Measurements from ENCODE around the gene MEG3.

Gene MEG3

DNA sequence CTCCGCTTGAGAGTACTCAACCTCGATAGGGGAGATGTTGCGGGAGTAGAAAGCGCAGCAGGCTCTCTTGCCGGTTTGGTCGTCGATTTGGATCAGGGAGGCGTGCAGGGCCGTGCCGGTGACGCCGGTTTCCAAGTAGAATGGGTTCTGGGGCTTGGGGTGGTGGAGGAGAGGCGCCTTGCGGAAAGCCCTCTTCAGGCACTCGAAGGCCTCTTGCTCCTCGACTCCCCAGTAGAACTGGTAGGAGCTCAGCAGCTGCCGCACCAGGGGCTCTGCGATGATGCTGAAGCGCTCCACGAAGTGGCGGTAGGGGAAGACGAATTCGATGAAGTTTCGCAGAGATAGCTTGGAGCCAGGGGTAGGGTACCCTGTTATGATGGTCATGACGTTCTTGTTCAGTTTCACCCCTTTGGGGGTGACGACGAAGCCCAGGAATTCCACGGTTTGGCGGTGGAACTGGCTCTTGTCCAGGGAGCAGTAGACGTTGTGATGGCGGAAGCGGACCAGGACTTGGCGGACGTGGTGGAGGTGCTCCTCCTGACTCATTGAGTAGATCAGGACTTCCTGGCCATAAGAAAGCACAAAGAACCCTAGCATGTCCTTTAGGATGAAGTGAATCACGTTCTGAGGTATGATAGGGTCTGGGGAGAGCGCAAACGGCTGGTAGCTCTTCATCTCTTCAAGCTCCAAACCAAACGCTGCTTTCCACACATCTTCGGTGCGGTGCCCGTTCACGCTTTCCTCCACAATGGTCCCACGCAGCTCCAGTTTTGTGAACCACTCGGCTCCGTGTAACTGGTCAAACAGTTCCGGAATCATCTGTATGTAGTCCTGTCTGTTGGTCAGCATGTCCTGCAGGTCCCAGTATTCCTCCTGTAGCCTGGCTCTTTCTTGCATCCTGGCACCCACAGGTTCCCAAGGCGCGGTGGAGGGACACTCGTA, 56.4 kb downstream of the MEG3 start:
- no peak for DNase-seq (ENCODE audit: low spot score)

- DNase-seq (ENCODE audit: low spot score) = no peak
Observed at GRCh38 chr14:100882991-100883788, 57.3 kb downstream of the MEG3 start.

- DNase-seq (ENCODE audit: low spot score) = no peak
Observed at GRCh38 chr14:100883789-100884101, 57.8 kb downstream of the MEG3 start.

DNA sequence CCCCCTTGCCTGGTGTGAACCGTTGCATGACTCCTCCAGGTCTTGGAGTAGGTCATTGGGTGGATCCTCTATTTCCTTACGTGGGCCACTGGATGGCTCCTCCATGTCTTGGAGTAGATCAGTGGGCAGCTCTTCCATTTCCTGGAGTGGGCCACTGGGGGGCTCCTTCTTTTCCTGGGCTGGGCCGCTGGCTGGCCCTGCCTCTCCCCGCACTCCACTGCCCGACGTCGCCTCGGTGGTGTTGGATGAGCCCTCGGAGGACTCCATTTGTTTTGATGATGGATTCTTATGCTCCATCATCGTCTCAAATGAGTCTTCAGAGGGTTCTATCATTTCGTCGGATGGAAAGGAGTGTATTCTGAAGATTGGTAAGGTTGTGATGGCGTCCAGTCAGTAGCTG, 58.5 kb downstream of the MEG3 start:
- no peak for DNase-seq (ENCODE audit: low spot score)

- DNase-seq (ENCODE audit: low spot score) = no peak
Observed at GRCh38 chr14:100885196-100885595, 59.3 kb downstream of the MEG3 start.

DNA sequence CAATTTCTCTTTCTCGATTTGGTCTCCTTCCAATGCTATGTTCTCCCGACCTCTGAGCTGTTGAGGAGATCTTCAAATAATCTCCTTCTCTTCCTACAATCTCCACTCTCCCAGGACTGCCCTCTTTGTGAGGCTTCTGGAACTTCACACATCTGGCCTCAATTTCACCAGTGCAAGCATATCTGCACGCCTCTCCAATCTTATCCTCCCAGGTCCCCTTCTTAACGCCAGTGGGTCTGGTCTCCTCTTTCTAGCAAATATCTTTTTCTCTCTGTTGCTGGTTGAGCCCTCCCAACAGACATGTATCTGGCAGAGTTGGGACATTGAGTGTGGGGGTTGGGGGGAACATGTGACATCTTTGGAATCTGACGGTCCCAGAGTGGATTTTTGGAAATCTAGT, 59.7 kb downstream of the MEG3 start:
- no peak for DNase-seq (ENCODE audit: low spot score)

DNA sequence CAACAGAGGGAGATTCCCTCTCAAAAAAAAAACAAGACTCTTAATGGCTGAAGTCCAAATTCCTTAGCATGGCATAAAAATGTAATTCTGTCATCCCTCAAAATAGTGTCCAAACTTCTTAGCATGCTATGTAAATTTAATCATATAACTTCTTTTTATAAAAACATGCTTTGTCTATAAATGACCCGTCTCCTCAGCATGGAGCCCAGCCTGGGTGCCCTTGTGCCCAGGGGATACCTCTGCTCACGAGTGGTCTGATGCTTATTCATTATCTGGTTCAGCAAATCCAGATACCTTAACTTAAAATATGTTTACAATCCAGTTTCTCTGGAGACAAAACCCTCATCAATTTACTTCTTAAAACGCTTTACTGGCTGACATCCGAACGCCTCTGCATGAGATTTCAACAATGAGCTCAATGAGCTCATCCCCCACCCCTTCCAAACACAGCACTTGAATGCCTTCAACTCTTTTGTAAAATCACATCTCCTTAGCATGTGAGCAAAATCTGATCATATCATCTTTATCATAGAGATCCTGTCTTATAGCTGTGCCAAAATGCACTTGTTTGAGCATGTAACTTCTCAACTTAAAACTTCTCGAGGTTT, 61.9 kb downstream of the MEG3 start:
- no peak for DNase-seq (ENCODE audit: low spot score)

DNA sequence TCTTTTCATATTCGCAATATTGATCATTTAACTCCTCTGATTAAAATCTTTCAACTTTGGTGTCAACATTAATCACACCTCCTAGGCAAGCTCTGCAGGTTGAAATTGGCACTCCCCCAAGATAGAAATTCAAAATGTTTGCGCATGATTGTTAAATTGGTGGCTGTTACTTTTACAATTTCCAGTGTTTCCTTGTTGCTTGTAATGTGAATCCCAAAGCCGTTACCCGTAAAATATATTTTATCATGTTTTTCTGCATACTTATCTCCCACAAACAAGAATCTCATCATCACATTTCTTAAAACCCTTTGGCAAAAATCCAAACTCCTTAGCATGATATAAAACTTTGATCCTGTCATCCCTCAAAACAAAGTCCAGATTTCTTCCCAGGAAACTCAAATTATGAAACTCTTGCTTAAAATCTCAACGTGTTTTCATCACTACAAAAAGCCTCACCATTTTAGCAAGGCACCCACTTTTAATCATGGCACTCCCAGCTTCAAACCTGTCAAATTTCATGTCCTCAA, 62.9 kb downstream of the MEG3 start:
- no peak for DNase-seq (ENCODE audit: low spot score)

DNA sequence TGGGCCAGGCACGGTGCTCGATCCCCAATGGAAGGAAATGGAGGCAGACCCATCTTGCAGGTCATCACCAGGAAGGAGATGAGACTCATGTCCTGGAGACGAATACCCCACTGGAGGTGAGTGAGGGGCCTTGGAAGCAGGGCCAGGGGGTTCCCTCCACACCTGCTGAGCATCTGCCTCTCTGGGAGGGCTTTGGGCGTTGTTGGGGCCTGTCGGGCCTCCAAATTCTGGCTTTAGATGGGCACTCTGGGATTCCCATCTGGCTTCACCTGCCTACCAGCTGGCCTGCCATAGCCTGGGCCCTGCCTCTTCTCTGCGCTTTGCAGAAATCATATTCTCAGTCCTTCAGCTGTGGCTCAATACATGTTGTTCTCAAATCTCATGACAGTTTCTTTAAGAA, 63.7 kb downstream of the MEG3 start:
- DNase-seq (ENCODE audit: low spot score) = no peak

GRCh38 chr14:100890061-100890850, 64.3 kb downstream of the MEG3 start:
- no peak for DNase-seq (ENCODE audit: low spot score)

- no peak for DNase-seq (ENCODE audit: low spot score)
Observed at GRCh38 chr14:100891051-100891450, 65.1 kb downstream of the MEG3 start.

DNA sequence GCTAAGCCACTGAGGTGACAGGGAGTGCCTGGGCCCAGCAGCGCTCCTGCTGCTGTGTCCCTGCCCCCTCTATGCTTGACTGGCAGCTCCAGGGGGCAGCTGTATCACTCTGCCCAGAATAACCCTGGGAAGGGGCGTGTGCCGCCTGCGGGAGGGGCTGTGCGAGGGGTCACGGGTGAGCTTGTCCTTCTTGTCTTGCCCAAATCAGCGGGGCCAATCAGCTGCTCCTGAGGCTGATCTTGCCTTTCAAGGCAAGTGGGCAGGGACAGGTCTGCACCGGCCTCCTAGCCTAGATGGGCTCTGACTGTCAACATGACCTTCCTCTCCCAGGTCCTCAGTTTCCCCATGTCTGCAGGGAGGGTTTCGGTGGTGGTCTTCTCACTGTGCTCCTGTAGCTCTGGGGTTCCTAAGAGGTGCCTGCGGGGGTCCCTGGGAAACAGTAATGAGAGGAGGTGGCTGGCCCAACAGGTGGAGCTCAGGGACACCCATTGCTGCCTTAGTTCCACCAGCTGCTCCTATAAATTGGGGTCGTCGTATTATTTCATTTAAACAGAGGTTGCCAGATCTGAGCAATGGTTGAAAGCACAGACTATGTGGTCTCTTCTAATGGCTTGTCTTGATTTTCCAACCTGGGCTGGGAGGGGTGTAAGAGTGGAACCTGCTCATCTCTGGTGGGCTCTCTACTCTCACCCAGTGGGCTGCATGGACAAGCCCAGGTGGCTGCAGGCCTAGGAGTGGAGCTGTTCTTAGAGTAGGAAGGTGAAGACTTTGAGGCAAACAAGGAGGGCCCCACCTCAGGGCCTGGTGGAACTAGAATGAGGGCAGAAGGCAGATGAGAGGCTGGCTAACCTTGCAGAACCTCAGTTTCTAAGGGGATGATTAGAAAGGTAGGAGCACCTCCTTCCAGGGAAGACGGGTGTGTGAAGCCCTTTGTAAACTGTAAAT, 65.9 kb downstream of the MEG3 start:
- DNase-seq (ENCODE audit: low spot score) = no peak

DNA sequence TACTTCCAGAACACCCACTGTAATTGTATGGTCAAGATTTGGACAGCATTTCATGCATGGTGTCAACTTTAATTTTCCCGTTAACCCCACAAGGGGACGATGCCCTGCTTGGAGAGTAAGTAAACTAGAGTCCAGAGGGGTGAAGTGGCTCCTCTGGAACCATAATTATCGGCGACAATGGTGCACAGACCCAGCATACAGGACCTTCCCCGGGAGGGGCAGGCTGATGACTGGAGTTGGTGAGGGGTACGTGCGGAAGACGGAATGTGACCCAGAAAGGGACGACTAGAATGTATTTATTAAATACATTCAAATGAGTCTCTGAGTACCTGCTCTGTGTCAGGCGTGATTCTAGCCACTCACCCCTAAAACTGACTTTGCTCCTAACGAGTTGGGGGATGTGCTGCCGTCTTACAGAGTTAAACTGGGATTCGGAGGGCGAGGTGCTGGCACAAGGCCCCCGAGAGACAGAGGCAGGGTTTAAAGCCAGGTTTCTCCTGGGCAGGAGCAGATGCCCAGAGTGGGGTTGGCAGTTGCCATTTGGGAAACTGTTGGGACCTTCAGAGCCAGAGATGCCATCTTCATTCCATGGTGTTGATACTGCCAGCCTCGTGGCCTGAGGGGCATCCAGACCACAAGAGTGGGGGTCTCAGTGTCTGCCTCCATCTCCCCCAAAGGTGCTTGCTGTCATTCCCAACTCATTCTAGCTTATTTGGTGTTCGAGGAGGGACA, 66.7 kb downstream of the MEG3 start:
- DNase-seq (ENCODE audit: low spot score) = no peak

GRCh38 chr14:100893228-100893601, 67.3 kb downstream of the MEG3 start:
- DNase-seq (ENCODE audit: low spot score) = no peak

- no peak for DNase-seq (ENCODE audit: low spot score)
Observed at GRCh38 chr14:100893760-100894159, 67.8 kb downstream of the MEG3 start.

DNA sequence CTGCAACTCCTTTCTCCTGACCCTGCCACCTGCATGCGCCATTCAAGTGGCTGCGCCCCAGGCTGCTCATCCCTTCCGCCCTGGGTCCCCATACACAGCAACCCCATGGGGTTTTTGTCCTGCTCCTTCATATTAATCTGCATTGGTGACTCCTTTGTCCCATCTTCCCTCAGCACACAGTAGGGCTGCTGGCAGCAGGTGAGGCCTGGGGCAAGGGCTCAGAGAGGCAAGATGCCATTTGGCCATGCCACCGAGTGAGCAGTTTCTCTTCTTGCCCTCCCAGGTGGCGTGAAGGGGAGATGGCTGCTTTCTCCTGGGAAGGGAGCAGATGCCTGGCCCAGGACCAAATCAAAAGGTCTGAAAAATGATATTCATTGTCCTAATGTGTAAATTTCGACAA, 68.5 kb downstream of the MEG3 start:
- no peak for DNase-seq (ENCODE audit: low spot score)

DNA sequence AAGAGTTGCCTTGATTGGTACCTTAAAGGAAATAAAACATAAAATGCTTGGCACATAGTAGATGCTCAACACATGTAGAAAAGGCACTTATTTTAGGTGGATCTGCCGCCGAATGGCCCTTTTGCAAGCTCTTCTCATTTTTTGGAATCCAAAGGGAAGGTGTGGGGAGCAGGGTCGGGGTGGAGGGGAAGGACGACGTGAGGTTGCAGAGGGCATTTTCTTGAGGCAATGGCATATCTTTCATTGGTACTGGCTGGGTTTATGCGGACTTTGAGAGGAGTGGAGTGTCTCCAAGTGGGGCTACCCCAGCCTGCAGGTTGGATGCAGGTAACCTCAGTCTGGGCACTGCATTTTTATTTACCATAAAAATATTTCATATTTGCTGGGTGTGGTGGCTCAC, 69.5 kb downstream of the MEG3 start:
- DNase-seq (ENCODE audit: low spot score) = no peak

- no peak for DNase-seq (ENCODE audit: low spot score)
Observed at GRCh38 chr14:100896369-100897060, 70.6 kb downstream of the MEG3 start.

DNA sequence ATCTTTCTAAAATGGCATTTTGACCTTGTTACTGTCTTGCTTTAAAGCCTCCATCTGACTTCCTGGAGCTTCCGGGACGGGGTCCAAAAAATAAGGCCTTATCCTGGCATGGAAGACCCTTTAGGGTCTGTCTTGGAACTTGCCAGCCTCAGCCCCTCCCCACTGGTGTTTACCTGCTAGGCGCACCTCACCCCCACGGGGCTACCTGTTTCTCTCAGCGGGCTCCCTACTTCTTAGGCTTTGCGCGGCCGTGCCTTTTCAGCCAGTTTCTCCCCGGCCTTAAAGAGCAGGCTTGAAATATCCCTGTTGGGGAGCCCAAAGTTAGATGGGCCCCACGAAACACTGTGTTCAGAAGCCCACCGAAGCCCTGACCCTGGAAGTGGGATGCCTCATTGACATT, 72.5 kb downstream of the MEG3 start:
- no peak for DNase-seq (ENCODE audit: low spot score)

Measured in HuH-7 (cell line).